ENCODE data around the gene MSL3B.

The MSL3B gene

DNA sequence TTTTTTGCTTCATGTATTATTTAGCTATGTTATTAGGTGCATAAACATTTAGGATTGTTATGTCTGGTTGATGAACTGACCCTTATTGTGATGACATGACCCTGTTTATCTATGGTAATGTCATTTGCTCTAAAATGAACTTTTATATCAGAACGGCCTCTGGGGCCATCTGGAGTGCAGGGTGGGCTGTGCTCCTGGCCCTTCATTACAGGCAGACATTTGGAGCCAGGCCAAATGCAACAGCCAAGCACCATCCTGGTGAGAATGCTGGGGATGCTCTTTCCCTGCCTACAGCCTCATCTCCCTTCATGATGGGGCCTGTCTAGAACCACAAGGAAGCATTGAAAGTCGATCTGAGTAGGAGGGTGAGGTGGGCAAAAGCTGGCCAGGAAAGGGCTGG lies 51.9 kb downstream of the MSL3B start:
- no peak for DNase-seq

DNA sequence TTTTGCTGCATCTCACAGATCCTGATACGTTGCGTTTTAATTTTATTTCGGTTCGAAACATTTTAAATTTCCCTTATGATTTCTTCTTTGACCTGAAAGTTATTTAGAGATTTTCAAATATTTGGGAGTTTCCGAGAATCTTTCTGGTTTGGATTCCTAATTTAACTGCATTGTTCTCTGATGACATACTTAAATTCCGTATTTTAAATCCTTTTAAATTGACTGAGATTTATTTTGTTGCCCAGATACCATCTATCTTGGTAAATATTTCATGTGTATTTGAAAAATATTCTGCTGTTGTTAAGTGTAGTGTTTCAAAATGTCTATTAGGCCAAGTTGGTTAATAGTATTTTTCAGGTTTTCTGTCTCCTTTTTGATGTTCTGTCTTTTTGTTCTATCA lies 52.3 kb downstream of the MSL3B start:
- no peak for DNase-seq

All from stimulated activated CD4-positive, alpha-beta T cell treated with anti-CD3 and anti-CD28 coated beads, Interleukin-2, amount 100 ng/mL, for 48 hours (primary cell).